HepG2 (cell line): ENCODE measurements around the gene ENC1. TPM values are rescaled to one million over a fixed set of nuclear protein-coding genes. Genes with fewer than 3 reads are reported as not detected.

Experiments
- FOXC1 ChIP-seq: sonication (generic); formaldehyde crosslinking; IDR thresholded peaks from 2 replicates; pipeline ENCODE4 v1.8.0; 2022; ENCODE audit warnings: mild to moderate bottlenecking, missing genetic modification reagents, borderline replicate concordance
- GTF2F1 ChIP-seq: fragments of 150-350 bp; IDR thresholded peaks from 2 replicates; pipeline ENCODE4 v1.6.1; 2014; ENCODE audit warnings: low read length
- PHF21A ChIP-seq: sonication (generic); formaldehyde crosslinking; IDR thresholded peaks from 2 replicates; pipeline ENCODE4 v1.5.0; 2020; ENCODE audit warnings: mild to moderate bottlenecking, missing genetic modification reagents
- SP1 ChIP-seq, 2 experiments: fragments of 450-650 bp in 1 of 2; sonication (generic) in 1 of 2; formaldehyde crosslinking in 1 of 2; IDR thresholded peaks; 2 replicates each; pipeline versions ENCODE4 v1.4.0 to v1.6.1; 2016 to 2020; ENCODE audit warnings: missing genetic modification reagents in 1 of 2
- SYNCRIP ChIP-seq: fragments of 200-400 bp; formaldehyde crosslinking; IDR thresholded peaks from 2 replicates; pipeline ENCODE4 v1.6.1; 2018; ENCODE audit warnings: mild to moderate bottlenecking, low read depth, low read length; ENCODE audit not compliant: insufficient read depth
- TOE1 ChIP-seq: sonication (generic); formaldehyde crosslinking; IDR thresholded peaks from 2 replicates; pipeline ENCODE4 v1.4.0; 2020; ENCODE audit warnings: mild to moderate bottlenecking, missing genetic modification reagents
- TSC22D2 ChIP-seq: sonication (generic); formaldehyde crosslinking; IDR thresholded peaks from 2 replicates; pipeline ENCODE4 v1.5.1; 2020; ENCODE audit warnings: missing genetic modification reagents, mild to moderate bottlenecking, borderline replicate concordance
- ZBTB38 ChIP-seq: sonication (generic); formaldehyde crosslinking; IDR thresholded peaks from 2 replicates; pipeline ENCODE4 v1.5.1; 2020; ENCODE audit warnings: mild to moderate bottlenecking, missing genetic modification reagents
- ZNF138 ChIP-seq: sonication (generic); formaldehyde crosslinking; IDR thresholded peaks from 2 replicates; pipeline ENCODE4 v1.5.0; 2020; ENCODE audit warnings: mild to moderate bottlenecking, low read depth, missing genetic modification reagents
- polyA plus RNA-seq, 8 experiments: library from polyadenylated mRNA; depleted of rRNA in 3 of 8; stranded (reverse) in 7 of 8; unstranded in 1 of 8; fragments of >200 nt; fragmentation: Illumina TruSeq in 4 of 8; extraction: Trizol in 4 of 8; gene quantifications; 2 replicates each; pipeline versions ENCODE4 v1.2.1 to v1.2.3, GENCODE V29; 2011 to 2016; ENCODE audit warnings: low read depth in 4 of 8, missing spikeins in 1 of 8, mixed read lengths in 1 of 8; ENCODE audit not compliant: insufficient read depth in 1 of 8
- total RNA-seq, 5 experiments: library from RNA; depleted of rRNA; stranded (reverse); fragments of >200 nt; fragmentation: Illumina TruSeq; extraction: Trizol; gene quantifications; 2 replicates each; pipeline ENCODE4 v1.2.3, GENCODE V29; 2016; ENCODE audit warnings: low read depth in 1 of 5
- TF ChIP-seq, protein P1 (sequence below): sonication (generic); formaldehyde crosslinking; IDR thresholded peaks from 2 replicates; pipeline ENCODE4 v1.4.0; 2020; ENCODE audit warnings: missing genetic modification reagents, borderline replicate concordance
- TF ChIP-seq, protein P2 (sequence below), 2 experiments: fragments of 450-650 bp in 1 of 2; sonication (generic) in 1 of 2; formaldehyde crosslinking; IDR thresholded peaks; 2 replicates each; pipeline versions ENCODE4 v1.5.0 to v1.8.0; 2020 to 2022; ENCODE audit warnings: mild to moderate bottlenecking in 1 of 2, missing genetic modification reagents in 1 of 2
- TF ChIP-seq, protein P3 (sequence below): sonication (generic); formaldehyde crosslinking; IDR thresholded peaks from 2 replicates; pipeline ENCODE4 v1.9.0; 2021; ENCODE audit warnings: missing genetic modification reagents, borderline replicate concordance
- TF ChIP-seq, protein P4 (sequence below): sonication (generic); formaldehyde crosslinking; IDR thresholded peaks from 2 replicates; pipeline ENCODE4 v1.8.0; 2023; ENCODE audit warnings: mild to moderate bottlenecking, missing genetic modification reagents
- TF ChIP-seq, protein P5 (sequence below): sonication (generic); formaldehyde crosslinking; IDR thresholded peaks from 2 replicates; pipeline ENCODE4 v1.9.0; 2021; ENCODE audit warnings: missing genetic modification reagents, mild to moderate bottlenecking, borderline replicate concordance
- TF ChIP-seq, protein P6 (sequence below): IDR thresholded peaks from 2 replicates; pipeline ENCODE4 v1.6.1; 2016; ENCODE audit warnings: missing compliant biosample characterization, missing genetic modification reagents, borderline replicate concordance

Gene ENC1
- total and polyA plus RNA-seq, 2 of the 13 experiments (the other 11 are each of a cell fraction or from before 2014, with no cell fraction given), result 63.8 to 64.4 TPM

DNA sequence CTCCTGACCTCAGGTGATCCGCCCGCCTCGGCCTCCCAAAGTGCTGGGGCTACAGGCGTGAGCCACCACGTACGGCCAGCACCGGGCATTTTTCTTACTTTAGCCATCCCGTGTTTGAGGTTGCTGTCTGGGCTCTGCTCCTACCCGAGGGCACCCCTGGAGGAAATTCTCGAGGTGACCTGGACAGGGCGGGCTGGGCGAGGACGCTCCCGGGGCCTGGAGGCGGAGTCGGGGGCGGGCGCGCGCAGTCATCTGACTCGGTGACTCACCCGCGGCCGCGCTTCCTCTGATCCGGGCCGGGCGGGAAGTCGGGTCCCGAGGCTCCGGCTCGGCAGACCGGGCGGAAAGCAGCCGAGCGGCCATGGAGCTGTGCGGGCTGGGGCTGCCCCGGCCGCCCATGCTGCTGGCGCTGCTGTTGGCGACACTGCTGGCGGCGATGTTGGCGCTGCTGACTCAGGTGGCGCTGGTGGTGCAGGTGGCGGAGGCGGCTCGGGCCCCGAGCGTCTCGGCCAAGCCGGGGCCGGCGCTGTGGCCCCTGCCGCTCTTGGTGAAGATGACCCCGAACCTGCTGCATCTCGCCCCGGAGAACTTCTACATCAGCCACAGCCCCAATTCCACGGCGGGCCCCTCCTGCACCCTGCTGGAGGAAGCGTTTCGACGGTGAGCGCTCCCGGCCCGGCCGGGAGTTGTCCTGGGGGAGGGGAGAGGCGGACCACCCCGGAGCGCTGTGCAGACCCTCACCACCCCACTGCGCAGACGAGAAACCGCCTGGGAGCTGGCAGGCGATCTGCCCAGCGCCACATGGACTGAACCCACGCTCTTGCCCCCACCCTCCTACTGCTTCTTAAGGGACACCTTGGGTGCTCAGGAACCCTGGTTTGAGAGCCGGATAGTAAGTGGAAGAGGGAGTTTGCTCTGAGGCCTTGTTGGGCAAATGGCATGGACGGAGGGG, 44.6 kb upstream of the ENC1 start, which contains the start of gene HEXB (continued):
- TF ChIP-seq, protein P1, sequence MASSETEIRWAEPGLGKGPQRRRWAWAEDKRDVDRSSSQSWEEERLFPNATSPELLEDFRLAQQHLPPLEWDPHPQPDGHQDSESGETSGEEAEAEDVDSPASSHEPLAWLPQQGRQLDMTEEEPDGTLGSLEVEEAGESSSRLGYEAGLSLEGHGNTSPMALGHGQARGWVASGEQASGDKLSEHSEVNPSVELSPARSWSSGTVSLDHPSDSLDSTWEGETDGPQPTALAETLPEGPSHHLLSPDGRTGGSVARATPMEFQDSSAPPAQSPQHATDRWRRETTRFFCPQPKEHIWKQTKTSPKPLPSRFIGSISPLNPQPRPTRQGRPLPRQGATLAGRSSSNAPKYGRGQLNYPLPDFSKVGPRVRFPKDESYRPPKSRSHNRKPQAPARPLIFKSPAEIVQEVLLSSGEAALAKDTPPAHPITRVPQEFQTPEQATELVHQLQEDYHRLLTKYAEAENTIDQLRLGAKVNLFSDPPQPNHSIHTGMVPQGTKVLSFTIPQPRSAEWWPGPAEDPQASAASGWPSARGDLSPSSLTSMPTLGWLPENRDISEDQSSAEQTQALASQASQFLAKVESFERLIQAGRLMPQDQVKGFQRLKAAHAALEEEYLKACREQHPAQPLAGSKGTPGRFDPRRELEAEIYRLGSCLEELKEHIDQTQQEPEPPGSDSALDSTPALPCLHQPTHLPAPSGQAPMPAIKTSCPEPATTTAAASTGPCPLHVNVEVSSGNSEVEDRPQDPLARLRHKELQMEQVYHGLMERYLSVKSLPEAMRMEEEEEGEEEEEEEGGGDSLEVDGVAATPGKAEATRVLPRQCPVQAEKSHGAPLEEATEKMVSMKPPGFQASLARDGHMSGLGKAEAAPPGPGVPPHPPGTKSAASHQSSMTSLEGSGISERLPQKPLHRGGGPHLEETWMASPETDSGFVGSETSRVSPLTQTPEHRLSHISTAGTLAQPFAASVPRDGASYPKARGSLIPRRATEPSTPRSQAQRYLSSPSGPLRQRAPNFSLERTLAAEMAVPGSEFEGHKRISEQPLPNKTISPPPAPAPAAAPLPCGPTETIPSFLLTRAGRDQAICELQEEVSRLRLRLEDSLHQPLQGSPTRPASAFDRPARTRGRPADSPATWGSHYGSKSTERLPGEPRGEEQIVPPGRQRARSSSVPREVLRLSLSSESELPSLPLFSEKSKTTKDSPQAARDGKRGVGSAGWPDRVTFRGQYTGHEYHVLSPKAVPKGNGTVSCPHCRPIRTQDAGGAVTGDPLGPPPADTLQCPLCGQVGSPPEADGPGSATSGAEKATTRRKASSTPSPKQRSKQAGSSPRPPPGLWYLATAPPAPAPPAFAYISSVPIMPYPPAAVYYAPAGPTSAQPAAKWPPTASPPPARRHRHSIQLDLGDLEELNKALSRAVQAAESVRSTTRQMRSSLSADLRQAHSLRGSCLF (CRISPR knock-in tag), result no peak
- TF ChIP-seq PHF21A, result peak; percentile 66; the same call in 1 of the 2 replicates
- TF ChIP-seq, protein P2, sequence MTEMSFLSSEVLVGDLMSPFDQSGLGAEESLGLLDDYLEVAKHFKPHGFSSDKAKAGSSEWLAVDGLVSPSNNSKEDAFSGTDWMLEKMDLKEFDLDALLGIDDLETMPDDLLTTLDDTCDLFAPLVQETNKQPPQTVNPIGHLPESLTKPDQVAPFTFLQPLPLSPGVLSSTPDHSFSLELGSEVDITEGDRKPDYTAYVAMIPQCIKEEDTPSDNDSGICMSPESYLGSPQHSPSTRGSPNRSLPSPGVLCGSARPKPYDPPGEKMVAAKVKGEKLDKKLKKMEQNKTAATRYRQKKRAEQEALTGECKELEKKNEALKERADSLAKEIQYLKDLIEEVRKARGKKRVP (CRISPR knock-in tag; IDR thresholded peaks at IDR 0.05), result no peak
- TF ChIP-seq ZBTB38 (CRISPR knock-in tag), result peak; percentile 79; the same call in 1 of the 2 replicates
- no peak for TF ChIP-seq TOE1 (CRISPR knock-in tag)
- TF ChIP-seq GTF2F1, result no peak
- TF ChIP-seq TSC22D2 (CRISPR knock-in tag), result no peak
- no peak for TF ChIP-seq FOXC1 (CRISPR knock-in tag)
- TF ChIP-seq, protein P3, sequence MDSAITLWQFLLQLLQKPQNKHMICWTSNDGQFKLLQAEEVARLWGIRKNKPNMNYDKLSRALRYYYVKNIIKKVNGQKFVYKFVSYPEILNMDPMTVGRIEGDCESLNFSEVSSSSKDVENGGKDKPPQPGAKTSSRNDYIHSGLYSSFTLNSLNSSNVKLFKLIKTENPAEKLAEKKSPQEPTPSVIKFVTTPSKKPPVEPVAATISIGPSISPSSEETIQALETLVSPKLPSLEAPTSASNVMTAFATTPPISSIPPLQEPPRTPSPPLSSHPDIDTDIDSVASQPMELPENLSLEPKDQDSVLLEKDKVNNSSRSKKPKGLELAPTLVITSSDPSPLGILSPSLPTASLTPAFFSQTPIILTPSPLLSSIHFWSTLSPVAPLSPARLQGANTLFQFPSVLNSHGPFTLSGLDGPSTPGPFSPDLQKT, result no peak
- TF ChIP-seq SYNCRIP, result no peak
- TF ChIP-seq ZNF138, result peak; percentile 73; the same call in 1 of the 2 replicates
- TF ChIP-seq, protein P4, sequence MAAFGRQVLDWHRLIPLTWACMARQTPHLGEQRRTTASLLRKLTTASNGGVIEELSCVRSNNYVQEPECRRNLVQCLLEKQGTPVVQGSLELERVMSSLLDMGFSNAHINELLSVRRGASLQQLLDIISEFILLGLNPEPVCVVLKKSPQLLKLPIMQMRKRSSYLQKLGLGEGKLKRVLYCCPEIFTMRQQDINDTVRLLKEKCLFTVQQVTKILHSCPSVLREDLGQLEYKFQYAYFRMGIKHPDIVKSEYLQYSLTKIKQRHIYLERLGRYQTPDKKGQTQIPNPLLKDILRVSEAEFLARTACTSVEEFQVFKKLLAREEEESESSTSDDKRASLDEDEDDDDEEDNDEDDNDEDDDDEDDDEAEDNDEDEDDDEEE (CRISPR knock-in tag), result peak; percentile 58; the same call in 1 of the 2 replicates
- no peak for TF ChIP-seq SP1 (IDR thresholded peaks at IDR 0.05)
- peak; percentile 46 for TF ChIP-seq SP1 (CRISPR knock-in tag; IDR thresholded peaks at IDR 0.05)
- TF ChIP-seq, protein P5, sequence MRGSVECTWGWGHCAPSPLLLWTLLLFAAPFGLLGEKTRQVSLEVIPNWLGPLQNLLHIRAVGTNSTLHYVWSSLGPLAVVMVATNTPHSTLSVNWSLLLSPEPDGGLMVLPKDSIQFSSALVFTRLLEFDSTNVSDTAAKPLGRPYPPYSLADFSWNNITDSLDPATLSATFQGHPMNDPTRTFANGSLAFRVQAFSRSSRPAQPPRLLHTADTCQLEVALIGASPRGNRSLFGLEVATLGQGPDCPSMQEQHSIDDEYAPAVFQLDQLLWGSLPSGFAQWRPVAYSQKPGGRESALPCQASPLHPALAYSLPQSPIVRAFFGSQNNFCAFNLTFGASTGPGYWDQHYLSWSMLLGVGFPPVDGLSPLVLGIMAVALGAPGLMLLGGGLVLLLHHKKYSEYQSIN (CRISPR knock-in tag), result no peak
- TF ChIP-seq, protein P6, sequence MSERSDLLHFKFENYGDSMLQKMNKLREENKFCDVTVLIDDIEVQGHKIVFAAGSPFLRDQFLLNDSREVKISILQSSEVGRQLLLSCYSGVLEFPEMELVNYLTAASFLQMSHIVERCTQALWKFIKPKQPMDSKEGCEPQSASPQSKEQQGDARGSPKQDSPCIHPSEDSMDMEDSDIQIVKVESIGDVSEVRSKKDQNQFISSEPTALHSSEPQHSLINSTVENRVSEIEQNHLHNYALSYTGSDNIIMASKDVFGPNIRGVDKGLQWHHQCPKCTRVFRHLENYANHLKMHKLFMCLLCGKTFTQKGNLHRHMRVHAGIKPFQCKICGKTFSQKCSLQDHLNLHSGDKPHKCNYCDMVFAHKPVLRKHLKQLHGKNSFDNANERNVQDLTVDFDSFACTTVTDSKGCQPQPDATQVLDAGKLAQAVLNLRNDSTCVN (CRISPR knock-in tag), result no peak
